GM19025 (cell line): ENCODE measurements around the gene ISG20L2.

ENCODE experiments used
- ATAC-seq: cut with Tn5 transposase; IDR thresholded peaks from one replicate; pipeline ENCODE4 v1.9.1; 2021; ENCODE audit warnings: mild to moderate bottlenecking, low read depth, moderate library complexity; ENCODE audit not compliant: unreplicated experiment

The ISG20L2 gene

DNA sequence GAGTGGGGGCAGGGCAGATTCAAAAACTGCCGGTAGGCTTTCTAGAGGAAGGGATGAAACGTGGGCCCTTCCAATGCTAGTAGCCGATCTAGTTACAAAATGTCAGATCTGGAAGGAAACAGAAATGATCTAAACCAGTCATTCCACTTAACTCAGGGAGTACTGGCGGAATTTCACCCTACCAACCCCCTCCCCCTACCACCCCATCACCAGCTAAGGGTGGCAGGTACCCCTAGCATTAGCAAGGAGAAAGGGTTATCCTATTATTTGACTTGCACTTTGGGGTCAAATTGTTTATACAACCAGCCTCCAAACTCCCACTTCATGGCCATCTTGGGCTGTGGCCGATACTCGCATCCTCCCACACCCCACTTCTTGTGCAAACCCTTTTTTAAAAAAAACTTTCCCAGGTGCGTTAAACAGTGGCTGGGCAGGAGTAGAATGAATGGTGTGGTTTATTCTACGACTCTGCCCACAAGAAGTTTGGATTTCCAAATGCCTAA, 13.0 kb upstream of the ISG20L2 start:
- no peak for ATAC-seq

DNA sequence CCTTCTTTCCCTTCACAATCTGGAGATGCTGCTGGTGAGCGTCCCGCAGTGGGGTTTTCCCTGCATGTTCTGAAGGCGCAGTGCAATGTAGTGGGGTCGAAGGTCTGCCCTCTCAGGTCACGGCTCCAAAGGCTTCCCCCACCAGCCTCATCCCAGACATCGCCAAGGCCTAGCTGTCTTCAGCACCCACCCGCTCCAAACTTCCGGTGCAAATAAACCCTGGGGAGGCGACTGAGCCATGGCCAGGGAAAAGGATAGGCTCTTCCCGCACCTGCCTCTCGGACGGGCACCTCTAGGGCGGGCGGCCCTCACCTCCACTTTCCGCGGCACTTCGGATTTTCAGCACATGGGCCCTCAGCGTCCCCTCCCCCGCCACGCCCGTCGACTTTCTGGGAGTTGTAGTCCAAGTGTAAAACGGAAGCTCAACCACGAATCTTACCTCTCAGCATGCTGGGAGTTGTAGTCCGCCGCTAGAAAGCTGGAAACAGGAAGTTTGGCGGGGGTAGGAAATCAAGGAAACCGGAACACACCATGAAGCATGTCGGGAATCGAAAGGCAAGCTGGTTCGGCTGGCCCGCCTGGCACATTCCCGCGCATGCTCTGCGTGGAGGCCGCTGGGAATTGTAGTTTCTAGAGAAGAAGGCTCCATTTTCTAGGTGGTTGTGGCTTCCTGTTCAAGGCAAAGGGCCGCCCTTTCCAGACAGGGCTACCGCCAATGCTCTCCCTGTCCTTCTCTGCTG, 12.3 kb upstream of the ISG20L2 start, which contains the start of gene MRPL24:
Gene MRPL24, minus strand, starts transcription at position 348 of the 740 bp plus-strand sequence. CDS start 2,384 bp downstream, outside the sequence.
- ATAC-seq, result peak; percentile 82

DNA sequence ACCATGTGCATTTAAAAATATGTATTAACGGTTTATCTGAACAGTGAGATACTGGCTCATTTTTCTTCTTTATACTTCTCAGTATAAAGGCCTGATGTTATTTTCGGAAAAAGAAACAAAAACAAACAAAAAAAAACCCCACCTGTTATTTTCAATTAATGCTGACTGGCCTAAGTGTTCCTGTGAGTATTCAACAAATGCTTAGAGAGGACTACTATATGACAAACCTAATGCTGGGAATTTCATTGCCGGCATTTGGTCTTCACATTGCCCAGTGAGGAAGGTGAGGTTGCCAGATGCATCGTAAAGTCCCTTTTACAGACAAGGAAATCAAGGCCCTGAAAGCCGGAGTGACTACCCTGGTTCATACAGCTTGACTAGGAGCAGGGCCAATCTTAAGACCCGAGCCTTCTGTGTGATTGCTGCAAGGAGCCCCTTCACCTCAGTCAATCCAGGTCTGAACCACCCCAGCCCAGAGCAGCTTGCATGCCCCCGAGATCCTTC, 11.7 kb upstream of the ISG20L2 start:
- no peak for ATAC-seq

GRCh38 chr1:156738916-156739315, 10.3 kb upstream of the ISG20L2 start:
- ATAC-seq, result no peak

DNA sequence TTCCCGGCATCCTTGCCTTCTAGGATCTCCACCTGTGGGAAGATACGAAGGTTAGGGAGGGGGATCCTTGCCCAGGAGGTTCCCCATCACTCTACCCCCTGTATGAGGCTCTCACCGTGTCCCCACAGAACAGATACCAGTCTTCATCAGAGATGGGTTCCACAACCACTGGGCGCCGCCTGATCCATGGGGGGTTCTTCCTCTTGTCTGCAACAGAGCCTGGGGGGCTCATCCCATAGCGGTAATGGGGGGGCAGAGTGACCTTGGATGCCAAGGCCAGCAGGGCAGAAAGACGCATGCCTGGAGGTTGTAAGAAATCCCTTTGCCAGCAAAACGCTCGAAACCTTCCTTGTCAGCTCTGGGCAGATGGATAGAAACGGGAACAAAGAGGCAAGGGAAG, 9.8 kb upstream of the ISG20L2 start:
- ATAC-seq, result no peak

- no peak for ATAC-seq
These were observed 5.5 kb upstream of the ISG20L2 start for GRCh38 chr1:156733989-156734584.

DNA sequence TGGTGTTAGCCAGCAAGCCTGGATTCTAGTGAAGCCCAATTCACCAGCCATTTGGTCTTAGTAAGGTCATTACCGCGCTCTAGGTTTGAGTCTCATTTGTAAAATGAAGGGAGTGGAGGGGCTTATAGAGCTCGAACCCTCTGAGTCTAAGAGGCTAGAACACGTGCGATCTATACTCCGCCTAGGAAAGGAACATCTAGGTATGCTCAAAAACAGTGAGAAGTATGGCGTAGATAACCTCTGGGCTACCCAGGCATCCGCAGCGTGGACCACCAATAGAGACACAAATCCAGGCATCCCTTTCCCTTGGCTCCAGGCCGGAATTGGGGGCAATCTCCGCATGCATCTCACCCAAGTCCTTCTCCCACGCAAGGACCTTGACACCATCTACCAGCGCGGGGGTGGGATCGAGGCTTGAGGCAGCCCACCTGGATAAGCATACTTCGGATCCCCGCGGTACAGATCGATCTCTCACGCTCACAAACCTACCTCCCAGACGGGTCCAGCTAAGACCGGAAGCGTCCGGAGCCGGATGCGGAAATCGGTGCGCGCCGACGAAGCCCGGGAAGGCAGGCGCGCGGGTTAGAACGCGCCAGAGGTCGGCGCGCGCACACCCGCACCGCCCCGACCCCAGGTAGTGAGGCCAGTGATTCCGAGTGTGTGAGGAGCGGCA, 504 bp downstream of the ISG20L2 start, which contains the start of gene METTL25B:
Gene METTL25B, plus strand, starts transcription at position 544 of the 673 bp plus-strand sequence. CDS start 636 bp downstream, outside the sequence.
- ATAC-seq, result peak; percentile 67

DNA sequence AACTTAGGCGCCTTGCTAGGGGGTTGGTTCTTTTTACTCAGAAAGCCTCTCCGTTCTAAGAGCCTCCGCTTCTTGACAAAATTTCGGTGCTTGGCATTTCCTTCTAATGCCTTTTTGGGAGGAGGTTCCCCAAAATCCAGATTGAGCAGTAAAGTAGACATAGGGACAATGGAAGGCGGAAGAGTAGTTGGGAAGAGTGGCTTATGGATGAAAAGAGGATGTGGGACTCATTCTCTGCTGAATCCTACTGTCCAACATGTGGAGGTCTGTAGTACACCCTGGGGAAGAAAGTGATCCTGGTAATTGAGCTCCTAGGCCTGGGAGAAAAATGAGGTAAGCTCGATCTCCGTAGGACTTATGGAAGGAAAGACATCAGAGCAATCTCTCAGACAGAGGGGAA, 1.1 kb downstream of the ISG20L2 start:
- ATAC-seq, result no peak

- ATAC-seq, result no peak
These were observed 1.9 kb downstream of the ISG20L2 start for GRCh38 chr1:156726549-156727226.

DNA sequence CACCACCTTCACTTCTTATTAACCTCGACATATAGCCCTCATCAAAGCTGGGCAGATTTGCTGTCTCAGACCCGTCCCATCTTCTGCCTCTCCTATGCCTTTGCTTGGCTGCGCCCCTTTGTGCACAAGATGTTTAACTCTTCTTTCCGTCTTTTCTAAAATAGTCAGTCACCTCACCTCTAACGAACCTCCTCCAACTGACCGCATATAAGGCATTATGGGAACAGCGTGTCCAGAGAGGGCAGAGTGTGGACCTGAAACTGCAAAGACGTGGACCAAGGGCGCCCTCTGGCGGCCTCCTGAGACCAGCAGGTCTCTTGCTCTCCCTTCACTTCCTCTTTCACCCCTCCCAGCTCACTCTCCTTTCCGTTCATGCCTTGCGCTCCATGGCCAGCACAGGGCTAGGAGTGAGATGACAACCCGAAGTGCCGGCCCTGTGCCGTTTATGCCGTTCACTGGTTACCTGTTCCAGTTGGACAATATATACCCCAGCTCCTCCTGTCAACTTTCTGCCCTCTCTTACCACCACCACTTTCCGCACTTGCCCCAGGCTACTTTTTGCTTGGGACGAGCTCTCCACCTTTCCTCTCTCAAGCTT, 2.8 kb downstream of the ISG20L2 start:
- no peak for ATAC-seq

DNA sequence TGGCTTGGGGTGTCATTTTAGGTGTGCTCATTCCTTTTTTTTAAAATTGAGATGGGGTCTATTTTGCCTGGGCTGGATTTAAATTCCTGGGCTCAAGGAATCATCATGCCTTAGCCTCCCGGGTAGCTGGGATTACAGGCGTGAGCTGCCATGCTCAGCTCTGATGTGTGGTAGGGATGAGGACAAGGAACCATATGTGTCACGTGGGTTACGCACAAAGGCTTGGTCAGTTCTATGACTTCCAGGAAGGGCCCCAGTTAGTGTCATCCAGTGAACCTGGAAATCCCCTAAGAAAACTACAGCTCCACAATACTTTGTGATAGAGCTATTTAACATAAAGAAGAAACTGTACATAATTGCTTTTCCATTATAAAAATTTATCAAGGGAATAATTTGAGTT, 7.0 kb downstream of the ISG20L2 start:
- no peak for ATAC-seq

- no peak for ATAC-seq
These were observed 7.4 kb downstream of the ISG20L2 start for GRCh38 chr1:156721131-156721530.

GRCh38 chr1:156717351-156717750, 11.2 kb downstream of the ISG20L2 start:
- no peak for ATAC-seq

- no peak for ATAC-seq
These were observed 13.7 kb downstream of the ISG20L2 start for GRCh38 chr1:156714830-156715229.

- no peak for ATAC-seq
These were observed 15.9 kb downstream of the ISG20L2 start for GRCh38 chr1:156712626-156713025.

DNA sequence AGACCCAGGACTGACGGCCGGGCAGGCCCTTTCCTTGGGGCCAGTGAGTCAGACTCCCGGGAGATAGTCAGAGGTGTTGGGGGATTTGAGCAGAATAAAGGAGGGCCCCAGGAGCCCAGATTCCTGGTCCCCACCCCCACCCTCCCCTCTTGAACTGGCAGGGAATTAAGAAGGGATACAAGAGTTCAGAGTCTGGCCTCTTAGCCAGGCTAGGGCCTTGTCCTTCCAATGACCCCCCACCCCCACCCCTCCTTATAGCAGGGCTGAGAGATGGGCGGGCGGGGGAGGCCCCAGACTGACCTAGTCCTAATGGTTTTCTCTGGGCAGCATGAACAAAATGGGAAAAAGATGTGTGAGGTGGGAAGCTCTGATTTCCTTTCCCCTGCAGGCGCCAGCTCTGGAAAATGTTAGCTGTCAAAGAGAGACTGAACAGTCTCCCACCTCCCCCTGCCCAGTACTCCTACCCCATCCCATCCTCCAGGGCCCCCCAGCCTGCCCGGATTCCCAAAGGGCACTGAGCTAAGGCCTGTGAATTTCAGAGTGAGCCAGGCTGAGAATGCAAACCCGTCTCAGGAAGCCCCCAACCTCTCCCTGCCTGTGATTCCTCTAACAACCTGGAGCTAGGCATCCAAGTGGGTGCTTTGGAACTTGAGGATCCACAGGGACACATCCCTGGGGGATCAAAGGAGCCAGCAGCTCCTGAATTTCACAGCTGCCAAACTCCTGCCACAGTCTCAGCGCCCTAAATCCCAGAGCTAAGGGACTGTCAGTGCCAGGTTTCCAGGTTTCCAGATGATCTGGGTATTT, 17.4 kb downstream of the ISG20L2 start:
- no peak for ATAC-seq

DNA sequence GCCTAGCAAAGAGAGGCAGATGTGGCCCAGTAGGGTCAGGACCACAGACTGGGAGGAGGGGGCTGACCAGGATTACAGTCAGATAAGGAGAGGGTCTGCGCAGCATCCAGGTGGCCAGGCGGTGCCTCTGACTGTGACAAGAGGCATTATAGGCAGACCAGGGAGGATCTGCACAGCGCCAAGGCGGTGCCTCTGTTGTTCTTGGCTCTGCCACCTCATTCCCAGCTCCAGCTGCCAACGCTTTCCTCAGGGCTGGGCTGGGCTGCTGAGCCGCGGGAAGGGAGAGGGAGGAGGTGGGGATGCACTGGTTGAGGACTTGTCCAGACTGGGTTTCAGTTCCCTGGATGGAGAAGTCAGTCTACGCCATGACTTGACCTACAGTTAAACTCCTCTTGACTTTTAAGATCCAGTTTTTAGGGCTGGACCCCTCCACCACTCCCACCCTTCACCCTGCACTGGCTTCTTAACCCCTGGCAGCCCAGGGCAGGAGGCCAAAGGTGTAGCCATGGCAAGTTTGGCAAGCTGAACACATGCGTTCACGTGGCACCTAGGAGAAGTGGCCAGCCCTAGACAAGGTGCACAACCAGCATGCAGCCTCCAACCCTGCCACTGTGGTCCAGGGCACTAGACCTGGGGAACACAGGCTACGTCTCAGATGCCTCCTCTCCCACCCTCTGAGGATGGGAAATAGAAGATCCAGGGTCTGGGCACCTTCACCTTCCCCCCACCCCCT, 18.6 kb downstream of the ISG20L2 start:
- ATAC-seq, result no peak

- ATAC-seq, result no peak
These were observed 19.5 kb downstream of the ISG20L2 start for GRCh38 chr1:156709031-156709430.

- ATAC-seq, result no peak
These were observed 20.3 kb downstream of the ISG20L2 start for GRCh38 chr1:156708218-156708661.
